Diencephalon (tissue), 1 donor: ENCODE results near the gene SEC61G. TPM values are rescaled to one million over a fixed set of nuclear protein-coding genes. Genes with fewer than 3 reads are reported as not detected.

Experiments
- total RNA-seq: library from RNA; depleted of rRNA; stranded (reverse); fragments of >200 nt; gene quantifications from one replicate; pipeline ENCODE4 v1.2.3, GENCODE V29; 2014

SEC61G gene
- 158 TPM for total RNA-seq

GRCh38 chr7:54758702-54759592 is at the start of gene SEC61G:
TSS of gene SEC61G (minus strand) at chr7:54759211. CDS start at chr7:54757588, 1,623 bp downstream.

Other genes starting within 250 kb of the SEC61G start
- gene VSTM2A, start 216.8 kb downstream of the SEC61G start, total RNA-seq, result 200 TPM